Spleen (tissue), 11 donors: Measurements from ENCODE around the gene REV3L. TPM values are rescaled to one million over a fixed set of nuclear protein-coding genes. Genes with fewer than 3 reads are reported as not detected.

Experiments
- DNase-seq: peaks from one replicate; pipeline ENCODE4 v3.0.0-alpha.2; 2020
- H3K27ac ChIP-seq, 8 donors: fragments of 200-600 bp; sonication (generic) in 7 of 8; 1 replicate in 4 of 8; 2 replicates in 4 of 8; pipeline versions ENCODE4 v1.5.0 to v1.8.0; 2016 to 2021; ENCODE audit warnings: inconsistent platforms in 4 of 8, mild to moderate bottlenecking in 4 of 8, moderate library complexity in 1 of 8
- H3K27me3 ChIP-seq, 7 donors: fragments of 200-600 bp; sonication (generic) in 6 of 7; replicated peaks in 1 of 7; 1 replicate in 4 of 7; 2 replicates in 3 of 7; pipeline versions ENCODE4 v1.5.0 to v1.8.0; 2016 to 2021; ENCODE audit warnings: inconsistent platforms in 3 of 7, mild to moderate bottlenecking in 1 of 7
- H3K36me3 ChIP-seq, 6 donors: fragments of 200-600 bp; sonication (generic) in 5 of 6; 1 replicate in 4 of 6; 2 replicates in 2 of 6; pipeline versions ENCODE4 v1.5.0 to v1.8.0; 2016 to 2021; ENCODE audit warnings: inconsistent platforms in 2 of 6
- H3K4me1 ChIP-seq, 6 donors: fragments of 200-600 bp; sonication (generic) in 5 of 6; 1 replicate in 3 of 6; 2 replicates in 3 of 6; pipeline versions ENCODE4 v1.5.0 to v1.8.0; 2016 to 2021; ENCODE audit warnings: inconsistent platforms in 3 of 6
- H3K4me3 ChIP-seq, 8 donors: fragments of 200-600 bp; sonication (generic) in 7 of 8; 1 replicate in 4 of 8; 2 replicates in 4 of 8; pipeline versions ENCODE4 v1.5.0 to v1.8.0; 2016 to 2021; ENCODE audit warnings: inconsistent platforms in 4 of 8, mild to moderate bottlenecking in 4 of 8, moderate library complexity in 2 of 8
- H3K9me3 ChIP-seq, 8 donors: fragments of 200-600 bp; sonication (generic) in 7 of 8; 1 replicate in 4 of 8; 2 replicates in 4 of 8; pipeline versions ENCODE4 v1.5.0 to v1.8.0; 2016 to 2021; ENCODE audit warnings: inconsistent platforms in 4 of 8
- POLR2A ChIP-seq, 3 donors: fragments of 450-650 bp; IDR thresholded peaks; one replicate each; pipeline ENCODE4 v1.5.1; 2017; ENCODE audit warnings: antibody characterized with exemption in 3 of 3, mild to moderate bottlenecking in 1 of 3
- POLR2AphosphoS5 ChIP-seq, 3 donors: sonication (generic); formaldehyde crosslinking; IDR thresholded peaks; one replicate each; pipeline ENCODE4 v1.5.1; 2017; ENCODE audit warnings: antibody characterized with exemption in 3 of 3
- WGBS, 5 donors: extraction: QIAGEN DNeasy Blood & Tissue Kit in 3 of 5; methylation state at CpG; one replicate each; pipeline versions ENCODE4 v1.1.5 to v1.1.7; 2013 to 2018; 5-methylcytosine and 5-hydroxymethylcytosine counted together
- intact Hi-C: fragments of 100-400 bp; cut with DNase I; formaldehyde crosslinking; loops from one replicate; pipeline ENCODE4 v1.15.0; 2023; ENCODE audit warnings: low total_unique reads
- polyA plus RNA-seq, 3 donors: library from polyadenylated mRNA; stranded (reverse); fragments of 200-250 nt; gene quantifications; one replicate each; pipeline ENCODE4 v1.2.1, GENCODE V29; 2013
- total RNA-seq, 7 donors: library from RNA; depleted of rRNA in 3 of 7; stranded (reverse); fragments of >200 nt in 3 of 7; fragmentation: NEBNext Ultra II Directional in 4 of 7; extraction: Animal tissue kit (Norgen Biotek cat#: 25700) in 4 of 7; gene quantifications; one replicate each; pipeline versions ENCODE4 v1.1.0 to v1.2.1, GENCODE V29; 2016 to 2021
- TF ChIP-seq, protein P1 (sequence below), 11 experiments: fragments of 200-600 bp in 7 of 11; fragments of 450-650 bp in 4 of 11; sonication (generic) in 4 of 11; IDR thresholded peaks in 8 of 11; conservative IDR thresholded peaks in 3 of 11; 1 replicate in 7 of 11; 2 replicates in 4 of 11; pipeline versions ENCODE4 v1.4.0 to v1.8.0; 2016 to 2021; ENCODE audit warnings: antibody characterized with exemption in 11 of 11, inconsistent platforms in 4 of 11, mild to moderate bottlenecking in 1 of 11
- donor health status: healthy with polysubstance abuse.
- donor health status: DM: no; HTN: no; CAD: no; lungs with moderate emphysema.
- donor health status: DM: no; HTN: no; CAD: no.
- donor health status: Bipolar disorder and iron deficiency.
- donor health status: healthy.
- donor health status: DM: no; HTN: no; CAD: no.
- donor health status: DM: yes; HTN: yes; CAD: no.

REV3L gene
- total and polyA plus RNA-seq, 10 donors, result 7.7 to 60.9 (median 29.8) TPM

- 88 to 97% (median 92%) methylated on average over 4 of the region's 4 CpGs for WGBS, 5 donors
- H3K27ac ChIP-seq, result no peak overlapping the region
- no peaks in the 10 kb centered on the region for H3K27me3 ChIP-seq
- H3K9me3 ChIP-seq, result no peaks in the 10 kb centered on the region
- TF ChIP-seq POLR2A (IDR thresholded peaks at IDR 0.05), result no peak
- TF ChIP-seq, protein P1, sequence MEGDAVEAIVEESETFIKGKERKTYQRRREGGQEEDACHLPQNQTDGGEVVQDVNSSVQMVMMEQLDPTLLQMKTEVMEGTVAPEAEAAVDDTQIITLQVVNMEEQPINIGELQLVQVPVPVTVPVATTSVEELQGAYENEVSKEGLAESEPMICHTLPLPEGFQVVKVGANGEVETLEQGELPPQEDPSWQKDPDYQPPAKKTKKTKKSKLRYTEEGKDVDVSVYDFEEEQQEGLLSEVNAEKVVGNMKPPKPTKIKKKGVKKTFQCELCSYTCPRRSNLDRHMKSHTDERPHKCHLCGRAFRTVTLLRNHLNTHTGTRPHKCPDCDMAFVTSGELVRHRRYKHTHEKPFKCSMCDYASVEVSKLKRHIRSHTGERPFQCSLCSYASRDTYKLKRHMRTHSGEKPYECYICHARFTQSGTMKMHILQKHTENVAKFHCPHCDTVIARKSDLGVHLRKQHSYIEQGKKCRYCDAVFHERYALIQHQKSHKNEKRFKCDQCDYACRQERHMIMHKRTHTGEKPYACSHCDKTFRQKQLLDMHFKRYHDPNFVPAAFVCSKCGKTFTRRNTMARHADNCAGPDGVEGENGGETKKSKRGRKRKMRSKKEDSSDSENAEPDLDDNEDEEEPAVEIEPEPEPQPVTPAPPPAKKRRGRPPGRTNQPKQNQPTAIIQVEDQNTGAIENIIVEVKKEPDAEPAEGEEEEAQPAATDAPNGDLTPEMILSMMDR (IDR thresholded peaks at IDR 0.05 in 8 of 11, conservative IDR thresholded peaks at IDR 0.05 in 3 of 11), result no peak
- TF ChIP-seq POLR2AphosphoS5 (IDR thresholded peaks at IDR 0.05), result no peak
- intact Hi-C loops, result no loop called here
- peaks cover 0 to 8% (median 0%) of the 10 kb centered on the region in 6 donors for H3K36me3 ChIP-seq
- no peak overlapping the region for H3K4me3 ChIP-seq
- no peak for DNase-seq
- peaks cover 13 to 49% (median 23%) of the 10 kb centered on the region in 6 donors for H3K4me1 ChIP-seq
These were observed 8.9 kb downstream of the REV3L start for GRCh38 chr6:111474106-111474505.

DNA sequence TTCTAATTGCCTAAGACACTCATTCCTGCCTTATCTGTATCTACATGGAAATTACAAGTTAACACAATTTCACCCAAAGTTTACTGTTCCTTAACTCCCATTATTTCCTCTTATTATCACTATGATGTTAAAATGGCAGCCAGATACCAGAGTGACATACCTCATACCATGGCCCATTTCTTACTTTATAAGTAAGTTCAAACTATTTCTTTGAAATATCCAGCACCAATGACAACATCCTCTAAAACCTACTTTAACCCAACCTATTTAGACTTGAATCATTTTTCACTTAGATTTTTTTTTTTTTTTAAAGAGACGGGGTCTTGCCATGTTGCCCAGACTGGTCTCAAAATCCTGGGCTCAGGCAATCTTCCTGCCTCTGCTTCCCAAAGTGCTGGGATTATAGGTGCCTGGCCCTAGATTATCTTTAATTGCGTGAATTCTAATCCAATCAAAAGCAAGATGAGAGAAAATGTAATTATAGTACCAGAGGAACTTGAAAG lies 10.0 kb downstream of the REV3L start:
- no peak for DNase-seq
- intact Hi-C loops, result no loop called here
- Histone ChIP-seq H3K9me3 (no peaks in the 10 kb centered on the region), H3K4me1 (peaks cover 5 to 45% (median 15%) of the 10 kb centered on the region in 6 donors), H3K36me3 (peaks cover 0 to 8% (median 0%) of the 10 kb centered on the region in 6 donors), H3K4me3 (no peak overlapping the region), H3K27me3 (no peaks in the 10 kb centered on the region), H3K27ac (no peak overlapping the region)
- WGBS, 5 donors, result 95 to 100% (median 98%) methylated on average over 2 of the region's 2 CpGs
- TF ChIP-seq POLR2AphosphoS5 (IDR thresholded peaks at IDR 0.05) (no peak), POLR2A (IDR thresholded peaks at IDR 0.05) (no peak)
- TF ChIP-seq, protein P1 (IDR thresholded peaks at IDR 0.05 in 8 of 11, conservative IDR thresholded peaks at IDR 0.05 in 3 of 11), result no peak

GRCh38 chr6:111471958-111472357 lies 11.1 kb downstream of the REV3L start:
- WGBS, 5 donors, result 86 to 98% (median 91%) methylated on average over 1 of the region's 1 CpG
- Histone ChIP-seq H3K9me3 (no peaks in the 10 kb centered on the region), H3K27ac (no peak overlapping the region), H3K27me3 (no peaks in the 10 kb centered on the region), H3K4me1 (peaks cover 0 to 38% (median 9%) of the 10 kb centered on the region in 6 donors), H3K36me3 (peaks cover 0 to 8% (median 0%) of the 10 kb centered on the region in 6 donors), H3K4me3 (no peak overlapping the region)
- intact Hi-C loops, result no loop called here
- no peak for DNase-seq
- no peak for TF ChIP-seq POLR2A (IDR thresholded peaks at IDR 0.05)
- TF ChIP-seq POLR2AphosphoS5 (IDR thresholded peaks at IDR 0.05), result no peak
- TF ChIP-seq, protein P1 (IDR thresholded peaks at IDR 0.05 in 8 of 11, conservative IDR thresholded peaks at IDR 0.05 in 3 of 11), result no peak

DNA sequence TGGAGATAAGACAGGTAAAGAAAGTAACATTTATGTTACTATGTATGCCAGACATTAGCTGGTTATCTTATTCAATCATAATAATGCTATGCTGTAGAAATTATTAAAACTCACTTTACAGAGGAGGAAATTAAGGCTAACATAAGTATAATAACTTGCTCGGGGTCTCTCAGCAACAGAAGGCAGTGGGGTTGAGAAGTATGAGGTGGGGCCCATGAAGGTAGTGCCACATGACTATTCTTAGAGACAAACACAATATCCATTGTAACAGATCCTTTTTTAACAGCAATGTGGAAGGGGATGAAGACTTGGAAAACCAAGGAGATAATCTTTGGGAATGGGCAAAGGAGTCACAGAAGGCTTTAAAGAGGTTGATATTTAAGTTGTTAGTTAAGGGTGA lies 11.5 kb downstream of the REV3L start:
- intact Hi-C loops, result no loop called here
- no peaks in the 10 kb centered on the region for H3K27me3 ChIP-seq
- no peak overlapping the region for H3K4me3 ChIP-seq
- no peak for TF ChIP-seq POLR2AphosphoS5 (IDR thresholded peaks at IDR 0.05)
- TF ChIP-seq, protein P1 (IDR thresholded peaks at IDR 0.05 in 8 of 11, conservative IDR thresholded peaks at IDR 0.05 in 3 of 11), result no peak
- no peak for TF ChIP-seq POLR2A (IDR thresholded peaks at IDR 0.05)
- no peaks in the 10 kb centered on the region for H3K9me3 ChIP-seq
- no peak for DNase-seq
- peaks cover 0 to 37% (median 8%) of the 10 kb centered on the region in 6 donors for H3K4me1 ChIP-seq
- no peak overlapping the region for H3K27ac ChIP-seq
- 0 to 97% (median 51%) methylated on average over 1 of the region's 1 CpG for WGBS, 5 donors
- H3K36me3 ChIP-seq, result peaks cover 0 to 8% (median 0%) of the 10 kb centered on the region in 6 donors
